ENCODE data around the gene WIPF2.

Gene WIPF2

DNA sequence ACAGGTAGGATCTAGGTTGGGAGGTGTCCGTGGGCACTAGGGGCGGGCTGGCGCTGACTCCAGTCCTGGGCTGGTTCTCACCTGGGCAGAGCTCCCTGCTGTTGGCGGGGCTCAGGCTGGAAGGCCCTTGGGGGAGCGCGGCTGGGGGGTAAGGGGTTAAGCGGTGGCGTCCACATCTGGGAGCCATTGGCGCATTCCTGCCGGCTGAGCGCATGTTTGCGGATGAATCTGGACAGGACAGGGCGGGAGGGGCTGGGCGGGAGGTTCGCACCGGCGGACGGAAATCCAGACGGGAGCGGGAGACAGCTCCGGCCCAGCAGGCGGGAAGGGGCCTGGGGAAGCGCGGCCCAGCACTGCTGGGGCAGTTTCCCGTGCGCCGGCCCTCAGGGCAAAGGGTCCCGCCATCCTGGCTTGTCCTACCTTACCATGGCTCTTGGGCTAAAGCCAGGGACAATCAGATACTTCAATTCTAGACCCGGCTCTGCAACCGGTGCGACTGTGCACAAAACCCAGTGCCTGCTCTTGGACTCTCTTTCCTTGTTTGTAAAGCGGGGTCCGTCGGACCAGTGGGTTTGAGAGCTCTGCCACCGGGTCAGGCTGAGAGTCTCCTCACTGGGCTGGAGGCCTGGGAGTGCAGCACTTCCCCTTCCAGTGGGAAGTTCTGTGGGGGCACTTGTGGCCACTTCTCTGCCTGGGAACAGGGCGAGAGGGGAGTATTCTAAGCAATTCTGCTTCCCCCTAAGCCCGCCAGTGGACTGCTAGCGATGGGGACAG is 97.7 kb downstream of the WIPF2 start:
- DNase-seq: peak; percentile 45

DNA sequence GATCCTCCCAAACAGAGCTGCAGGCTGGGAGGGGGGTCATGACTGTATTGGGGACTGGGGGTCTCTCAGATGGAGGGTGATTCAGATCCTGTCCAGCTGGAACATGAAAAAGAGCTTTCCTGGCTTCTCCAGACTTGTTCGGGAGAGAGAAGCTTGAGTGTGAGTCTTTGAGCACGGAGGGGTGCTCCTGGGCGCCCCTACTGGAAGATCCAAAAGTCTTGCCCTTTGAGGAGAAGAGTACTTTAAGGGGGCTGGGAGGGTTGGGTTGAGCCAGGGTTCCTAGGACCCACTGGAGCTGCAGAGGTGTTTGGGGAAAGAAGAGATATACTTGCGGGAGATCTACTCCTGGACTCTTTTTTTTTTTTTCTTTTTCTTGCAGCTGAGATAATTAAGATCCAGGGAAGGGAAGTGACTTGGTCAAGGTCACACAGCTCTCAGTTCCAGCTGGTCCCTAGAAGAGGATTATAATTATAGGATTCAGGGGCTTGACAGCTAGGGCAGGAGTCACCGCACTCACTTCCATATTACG is 98.3 kb downstream of the WIPF2 start:
- DNase-seq: peak; percentile 34

DNA sequence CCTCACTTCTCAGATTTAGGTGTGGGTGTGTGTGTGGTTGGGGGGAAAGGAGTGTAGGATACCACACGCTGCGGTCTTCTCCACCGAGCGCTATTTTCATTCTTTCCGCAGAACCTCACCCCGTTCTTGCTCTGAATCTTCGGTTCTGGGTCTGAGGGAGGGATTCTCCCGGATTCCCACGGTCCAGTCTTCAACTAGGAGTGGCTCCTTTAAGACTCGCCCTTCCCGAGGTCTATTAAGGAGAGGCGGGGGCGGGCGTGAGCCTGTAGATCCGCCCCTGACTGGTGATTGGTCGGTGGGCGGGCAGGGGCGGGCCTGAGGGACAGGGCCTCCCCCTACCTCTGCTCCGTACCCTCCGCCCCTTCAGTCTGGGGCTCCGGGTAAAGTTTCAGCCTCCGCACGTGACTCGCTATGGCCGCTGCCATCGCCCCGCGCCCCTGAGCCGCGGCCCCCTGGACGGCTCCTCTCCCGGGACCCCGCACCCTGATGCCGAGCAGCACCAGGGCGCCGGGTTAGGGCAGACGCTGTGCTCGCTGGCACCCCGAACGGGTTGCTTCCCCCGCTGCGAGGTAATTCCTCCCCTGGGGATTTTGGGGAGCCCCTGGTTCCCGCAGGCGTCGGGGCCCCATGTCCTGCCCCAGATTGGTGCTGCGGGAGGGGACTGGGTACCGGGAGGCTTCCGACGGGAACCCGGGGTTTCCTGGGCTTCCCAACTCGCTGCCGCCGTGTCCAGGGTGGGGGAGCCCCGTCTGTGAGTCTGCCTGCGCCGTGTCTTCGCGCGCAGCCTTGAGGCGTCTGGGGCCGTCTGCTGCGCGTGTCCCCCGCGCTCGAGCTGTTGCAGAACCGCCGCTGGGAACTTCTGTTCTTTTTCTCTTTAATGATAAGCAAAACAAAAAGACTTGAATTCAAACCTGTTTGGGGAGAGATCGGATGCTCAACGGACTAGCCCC is 99.1 kb downstream of the WIPF2 start:
- DNase-seq: peak; percentile 89

DNA sequence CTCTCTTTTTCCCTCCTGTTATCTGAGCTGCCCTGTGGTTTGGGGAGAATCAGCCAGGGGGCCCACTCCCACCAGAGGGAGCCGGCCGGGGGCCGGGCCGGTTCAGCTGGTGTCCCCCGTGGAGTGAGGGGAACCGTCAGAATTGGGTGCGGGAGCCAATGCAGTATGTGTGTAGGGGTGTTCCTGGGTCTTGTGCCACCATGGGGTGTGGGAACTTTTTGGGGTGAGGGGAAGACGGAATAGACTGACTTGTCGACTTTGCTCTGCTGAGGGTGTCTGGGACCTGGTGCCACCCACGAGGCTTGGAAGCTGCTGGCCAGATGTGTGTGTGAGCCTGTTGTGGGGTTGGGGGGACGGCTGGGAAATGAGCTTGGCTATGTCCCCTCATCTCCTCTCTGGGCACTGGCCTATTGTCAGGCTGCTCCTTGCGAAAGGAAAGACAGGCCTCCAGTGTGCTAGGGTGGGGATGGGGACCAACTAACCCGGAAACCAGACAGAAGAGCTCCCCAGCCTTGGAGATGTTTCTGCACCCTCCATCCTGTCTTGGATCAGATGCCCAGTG is 99.8 kb downstream of the WIPF2 start:
- no peak for DNase-seq

DNA sequence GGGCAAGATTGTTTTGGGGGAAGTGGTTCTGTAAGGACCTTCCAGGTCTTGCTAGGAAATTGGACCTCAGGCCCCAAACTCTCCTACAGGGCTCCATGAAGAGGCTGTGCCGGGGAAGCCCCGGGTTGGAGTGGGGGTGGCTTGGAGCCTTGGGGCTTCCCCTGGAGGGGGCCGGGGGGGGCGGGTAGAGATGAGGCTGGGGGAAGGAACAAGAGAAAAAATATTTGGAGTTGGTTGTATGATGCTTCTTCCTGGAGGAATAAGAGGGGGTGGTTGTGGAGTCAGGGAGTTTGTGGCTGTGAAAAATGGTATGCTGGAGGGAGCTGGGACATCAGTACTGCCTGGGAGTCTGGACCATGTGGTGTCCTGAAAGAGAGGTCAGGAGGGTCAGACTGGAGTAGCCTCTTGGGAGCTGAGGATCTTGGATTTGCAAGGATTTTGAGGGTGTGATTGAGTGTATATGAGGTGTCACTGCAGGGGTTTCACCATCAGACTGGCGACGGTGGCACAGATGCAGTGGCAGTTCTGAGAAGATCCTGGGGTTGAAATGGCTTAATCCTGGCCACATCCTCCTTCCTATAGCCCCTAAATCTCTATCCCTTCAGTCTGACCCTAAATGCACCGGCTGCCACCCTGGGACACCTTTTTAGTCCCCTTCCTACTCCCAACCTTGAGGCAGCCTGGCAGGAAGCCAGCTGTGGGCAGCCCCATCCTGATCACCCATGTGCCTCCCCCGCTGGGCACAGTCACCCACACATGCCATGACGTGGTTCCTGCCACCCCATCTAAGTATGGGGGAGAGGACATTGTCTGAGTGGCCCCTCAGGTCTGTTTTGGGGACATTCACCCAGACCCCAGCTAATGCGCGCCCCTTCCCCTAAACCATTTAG is 100.8 kb downstream of the WIPF2 start:
- no peak for DNase-seq

DNA sequence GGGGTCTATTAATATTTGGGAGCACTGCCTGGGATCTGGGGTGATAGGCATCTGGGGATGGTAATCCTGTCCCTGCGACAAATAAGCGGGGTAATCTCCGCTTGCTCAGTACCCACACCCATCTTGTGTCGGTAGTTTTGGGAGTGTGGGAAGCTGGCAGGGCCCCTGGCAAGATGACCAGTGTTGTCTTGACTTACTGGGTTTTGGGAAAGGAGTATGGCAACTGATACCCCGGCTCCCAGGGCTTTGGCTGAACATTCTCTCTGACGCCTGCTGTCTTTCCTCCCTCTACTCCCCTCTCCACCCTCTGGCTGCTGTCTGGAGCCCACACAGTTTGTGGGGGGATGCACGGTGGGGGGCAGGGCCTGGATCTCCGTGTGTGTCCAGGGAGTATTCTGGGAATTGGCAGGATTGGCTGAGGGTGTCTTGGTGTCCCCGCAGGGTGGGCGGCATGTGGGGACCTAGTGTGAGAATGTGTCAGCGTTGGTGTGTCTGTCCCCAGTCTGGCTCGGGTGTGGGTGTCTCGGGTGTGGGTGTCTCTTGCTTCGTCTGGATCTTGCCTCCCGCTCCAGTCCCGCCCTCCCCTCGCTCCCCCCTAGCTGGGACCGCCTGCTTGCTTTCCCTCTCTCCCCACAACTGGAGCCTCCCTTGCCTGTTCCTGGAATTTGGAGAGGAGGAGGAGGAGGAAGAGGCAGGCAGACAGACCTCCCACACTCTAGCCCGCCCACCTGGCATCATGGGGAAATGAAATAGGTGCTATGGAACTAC is 101.8 kb downstream of the WIPF2 start:
- DNase-seq: no peak

DNA sequence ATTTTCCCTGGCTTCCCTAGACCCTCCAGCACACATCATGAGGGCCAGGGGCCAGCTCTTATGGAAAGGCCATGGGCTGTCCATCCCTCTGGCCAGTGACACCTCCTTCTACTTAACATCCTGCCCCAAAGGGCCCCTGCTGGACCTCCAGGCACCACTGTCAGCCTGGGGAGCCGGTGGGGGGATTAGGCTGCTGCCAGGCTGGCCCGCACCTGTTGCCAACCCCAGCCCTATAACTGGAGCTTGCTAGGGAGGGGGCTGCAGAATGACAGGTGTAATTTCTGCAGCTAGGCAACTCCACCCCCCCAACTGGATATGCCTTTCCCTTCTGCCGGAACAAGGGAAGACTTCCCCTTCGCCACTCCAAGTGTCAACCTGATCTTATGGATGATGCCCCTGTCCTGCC is 102.4 kb downstream of the WIPF2 start:
- no peak for DNase-seq

DNA sequence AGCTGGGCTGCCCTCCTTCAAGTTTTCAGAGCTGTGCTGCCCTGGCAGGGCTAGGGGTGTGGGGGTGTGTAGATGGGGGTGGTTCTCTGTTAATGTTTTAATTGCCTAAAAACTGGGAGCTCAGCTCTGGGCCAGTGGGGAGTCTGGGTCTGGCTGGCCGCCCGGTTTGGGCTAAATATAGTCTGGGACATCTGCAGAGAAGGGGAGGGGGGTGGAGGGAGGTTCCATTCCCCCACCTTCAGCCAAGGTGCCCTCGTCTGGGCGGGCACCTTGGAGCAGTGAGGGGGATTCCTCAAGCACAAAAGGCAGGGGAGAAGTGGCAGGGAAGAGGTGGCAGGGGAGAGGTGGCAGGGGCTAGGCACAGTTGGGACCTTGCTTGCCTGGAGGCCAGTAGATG is 102.9 kb downstream of the WIPF2 start:
- DNase-seq: no peak

DNA sequence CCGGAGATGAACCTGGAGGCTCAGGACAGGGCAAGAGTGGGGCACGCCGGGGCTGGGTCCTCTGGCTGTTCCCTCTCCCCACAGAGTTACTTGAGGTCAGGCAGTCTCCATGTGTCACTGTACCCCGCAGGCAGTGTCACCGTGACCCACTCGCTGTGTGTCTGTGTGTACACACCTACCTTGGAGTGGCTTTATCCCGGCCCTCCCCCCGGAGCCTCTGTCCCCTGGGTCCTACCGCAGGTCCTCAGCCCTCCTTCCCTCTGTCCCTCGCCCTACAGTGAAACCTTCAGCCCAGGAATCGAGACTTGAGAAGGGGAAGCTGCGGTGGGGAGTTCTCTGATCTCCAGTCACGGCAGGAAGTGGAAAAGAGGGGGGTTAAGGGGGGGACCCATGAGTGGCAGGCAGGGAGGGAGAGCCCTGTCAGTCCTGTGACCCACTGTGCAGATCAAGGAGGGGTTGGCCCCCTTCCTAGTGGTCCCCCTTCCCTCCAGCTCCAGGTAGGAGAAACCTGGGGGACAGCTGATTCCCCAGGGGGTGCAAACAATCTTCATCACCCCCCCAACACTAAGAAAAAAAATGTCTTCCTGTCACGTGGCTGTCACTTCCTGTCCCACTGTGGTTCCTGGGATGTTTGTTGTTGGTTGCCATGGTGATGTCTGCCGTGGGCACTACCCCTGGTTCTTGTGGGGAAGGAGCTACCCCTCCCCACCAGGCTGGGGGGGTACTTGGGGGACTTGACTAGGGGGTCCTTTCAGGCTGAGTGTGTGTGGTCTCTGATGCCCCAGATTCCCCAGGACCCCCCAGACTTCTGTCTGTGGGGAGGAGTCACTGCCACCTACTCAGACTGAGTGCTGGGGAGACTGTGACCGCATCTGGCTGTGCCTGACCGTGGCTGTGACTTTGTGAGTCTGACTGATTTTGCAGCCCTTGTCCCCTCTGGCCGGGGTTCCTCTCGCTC is 103.5 kb downstream of the WIPF2 start:
- DNase-seq: peak; percentile 78

DNA sequence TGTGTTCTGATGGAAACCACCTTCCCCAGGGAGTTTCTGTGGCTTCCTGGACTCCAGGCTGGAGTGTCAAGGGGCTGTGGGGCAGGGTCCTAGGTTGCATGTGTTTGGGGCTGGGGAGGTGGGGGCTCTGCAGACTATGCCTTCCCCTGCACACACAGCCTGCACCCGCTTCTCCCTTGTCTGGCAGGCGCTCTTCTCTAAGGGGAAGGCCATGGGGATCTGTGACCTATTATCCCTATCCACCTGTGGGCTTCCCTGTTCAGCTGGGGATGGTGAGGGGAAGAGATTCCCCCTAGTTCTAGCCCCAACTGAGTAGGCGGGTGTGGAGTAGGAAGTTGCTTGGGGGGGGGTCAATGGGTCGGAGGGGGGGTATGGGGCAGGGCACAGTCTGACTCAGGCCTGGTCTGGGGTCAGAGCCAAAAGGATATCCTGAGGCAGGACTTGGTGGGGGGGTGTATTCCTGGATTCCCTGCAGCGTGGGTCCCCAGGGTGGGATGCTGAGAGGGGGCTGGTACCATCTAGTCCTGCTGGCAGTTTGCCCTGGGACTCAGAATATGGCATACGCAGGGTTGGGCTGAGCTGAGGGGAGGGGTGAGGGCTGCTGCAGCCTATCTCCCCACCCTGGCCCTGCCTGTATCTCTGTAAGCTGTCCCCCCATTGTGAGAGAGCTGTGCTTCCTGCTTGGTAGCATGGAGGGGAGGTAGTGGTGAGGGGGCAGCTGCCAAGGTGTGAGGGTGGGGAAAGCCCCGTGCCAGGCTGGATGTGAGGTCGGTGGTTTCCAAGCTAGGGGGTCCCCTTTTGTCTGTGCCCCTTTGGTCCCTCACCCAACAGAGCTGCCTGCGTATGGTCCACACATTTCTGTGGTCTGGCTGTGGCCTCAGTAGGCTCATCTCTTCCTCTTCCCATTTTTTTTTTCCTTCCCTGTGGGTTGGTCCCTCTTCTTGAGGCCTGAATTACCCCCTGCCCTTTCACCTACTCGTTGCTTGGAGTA is 104.6 kb downstream of the WIPF2 start:
- no peak for DNase-seq

DNA sequence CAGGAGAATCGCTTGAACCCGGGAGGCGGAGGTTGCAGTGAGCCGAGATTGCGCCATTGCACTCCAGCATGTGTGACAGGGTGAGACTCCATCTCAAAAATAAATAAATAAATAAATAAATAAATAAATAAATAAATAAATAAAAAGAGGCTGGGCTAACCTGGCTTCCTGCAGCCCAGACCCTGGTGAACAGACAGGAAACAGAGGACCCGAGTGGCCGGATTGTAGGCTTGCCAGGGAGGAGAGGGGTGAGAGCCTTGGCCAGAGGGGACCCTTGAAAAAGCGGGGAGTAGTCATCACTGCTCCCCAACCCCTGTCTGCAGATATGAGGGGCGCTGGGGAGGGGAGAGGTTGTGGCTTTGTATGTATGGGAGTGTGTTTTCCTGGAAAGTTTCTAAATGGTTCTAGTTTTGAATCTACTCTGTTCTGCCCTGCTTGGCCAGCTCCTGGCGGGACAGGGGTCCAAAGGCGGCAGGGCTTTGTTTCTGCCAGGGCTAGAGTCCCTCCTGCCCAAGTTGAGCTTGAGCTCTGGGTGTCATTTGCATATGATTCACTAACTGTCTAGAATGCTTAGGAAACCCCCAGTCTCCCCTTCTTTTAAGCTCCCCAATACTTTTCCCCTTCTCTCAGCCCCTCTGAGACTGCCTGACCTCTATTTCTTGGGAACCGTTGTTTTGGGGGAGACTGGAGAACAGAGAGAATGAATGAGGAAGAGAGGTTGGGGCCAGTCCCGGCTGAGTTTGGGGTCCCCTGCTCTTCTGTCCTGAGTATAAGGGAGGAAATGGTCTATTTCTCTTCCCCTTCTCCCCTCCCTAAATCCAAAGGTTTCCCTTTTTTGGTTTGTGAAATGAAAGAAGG is 106.3 kb downstream of the WIPF2 start:
- no peak for DNase-seq

DNA sequence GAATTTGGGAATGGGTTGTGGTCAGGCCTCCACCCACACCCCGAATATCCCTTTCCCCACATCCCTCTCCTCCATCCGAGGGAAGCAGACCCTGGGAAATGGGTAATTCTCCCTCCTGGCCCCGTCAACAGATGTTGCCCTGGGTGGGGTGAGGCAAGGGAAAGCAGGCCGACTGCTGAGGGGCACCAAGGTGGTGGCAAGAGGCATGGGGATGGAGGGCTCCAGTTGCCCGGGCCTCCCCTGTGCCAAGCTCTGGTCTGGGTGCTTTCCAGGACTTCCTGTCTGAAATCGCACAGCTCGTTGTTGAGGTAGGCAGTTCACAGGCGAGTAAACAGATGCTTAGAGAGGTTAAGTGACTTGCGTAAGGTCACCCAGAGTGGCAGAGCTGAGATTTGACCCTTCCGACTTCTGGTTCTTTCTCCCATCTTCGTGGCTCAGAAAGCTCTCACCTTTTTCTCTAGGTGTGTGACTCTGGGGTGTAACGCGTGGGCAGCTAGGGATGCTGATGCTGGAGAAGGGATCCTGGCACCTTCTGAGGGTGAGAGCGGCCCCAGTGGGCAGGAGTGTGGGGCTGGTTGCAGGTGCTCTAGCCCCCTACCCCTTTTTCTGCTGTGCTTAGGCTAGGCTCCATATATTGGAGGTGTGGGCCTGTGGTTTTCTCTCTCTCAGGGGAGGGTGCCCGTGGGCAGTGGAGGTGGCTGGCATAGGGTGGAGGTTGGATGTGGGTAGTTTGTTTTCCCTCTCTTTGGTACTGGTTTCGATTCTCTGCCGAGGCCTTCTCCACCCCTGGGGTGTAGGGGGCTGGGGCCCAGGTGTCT is 107.1 kb downstream of the WIPF2 start:
- no peak for DNase-seq

DNA sequence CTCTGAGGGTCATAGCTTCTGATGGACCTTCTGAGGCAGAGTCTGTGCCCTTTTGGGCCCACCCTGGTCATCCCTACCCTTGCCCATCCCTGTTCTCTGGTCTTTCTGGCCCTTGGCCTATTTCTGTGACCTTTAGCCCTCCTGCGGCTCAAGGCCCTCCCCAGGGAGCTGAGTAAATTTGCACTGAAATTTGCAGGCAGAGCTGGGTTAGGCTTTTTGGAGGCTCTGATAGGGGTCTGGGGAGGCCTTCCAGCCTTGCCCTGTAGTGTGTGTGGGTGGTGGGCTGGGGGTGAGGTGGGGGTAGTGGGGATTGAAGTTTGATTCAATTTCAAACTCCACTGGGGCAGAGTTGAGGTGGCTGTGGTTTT is 107.7 kb downstream of the WIPF2 start:
- DNase-seq: no peak

DNA sequence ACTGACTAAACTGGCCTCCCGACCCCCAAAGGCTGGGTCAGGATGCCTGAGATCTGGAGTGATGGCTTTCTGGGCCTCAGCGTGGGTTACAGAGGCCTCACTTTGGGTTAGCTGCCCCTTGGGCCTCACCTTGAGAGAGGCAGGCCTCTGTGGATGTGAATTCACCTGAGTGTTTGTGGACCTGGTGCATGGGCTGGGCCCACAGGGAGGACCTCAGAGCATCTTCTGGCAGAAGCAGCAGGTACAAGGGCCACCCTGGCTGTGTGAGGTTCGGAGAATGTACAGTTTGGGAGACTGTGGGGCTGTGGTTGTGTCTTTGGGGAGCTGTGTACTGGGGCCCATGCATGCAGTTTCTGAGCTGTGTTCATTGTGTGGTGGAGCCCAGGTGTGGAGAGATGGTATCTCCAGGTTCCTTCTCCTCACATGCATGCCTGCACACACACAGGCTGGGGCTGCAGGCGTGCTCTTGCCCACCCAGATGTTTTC is 108.2 kb downstream of the WIPF2 start:
- DNase-seq: no peak

DNA sequence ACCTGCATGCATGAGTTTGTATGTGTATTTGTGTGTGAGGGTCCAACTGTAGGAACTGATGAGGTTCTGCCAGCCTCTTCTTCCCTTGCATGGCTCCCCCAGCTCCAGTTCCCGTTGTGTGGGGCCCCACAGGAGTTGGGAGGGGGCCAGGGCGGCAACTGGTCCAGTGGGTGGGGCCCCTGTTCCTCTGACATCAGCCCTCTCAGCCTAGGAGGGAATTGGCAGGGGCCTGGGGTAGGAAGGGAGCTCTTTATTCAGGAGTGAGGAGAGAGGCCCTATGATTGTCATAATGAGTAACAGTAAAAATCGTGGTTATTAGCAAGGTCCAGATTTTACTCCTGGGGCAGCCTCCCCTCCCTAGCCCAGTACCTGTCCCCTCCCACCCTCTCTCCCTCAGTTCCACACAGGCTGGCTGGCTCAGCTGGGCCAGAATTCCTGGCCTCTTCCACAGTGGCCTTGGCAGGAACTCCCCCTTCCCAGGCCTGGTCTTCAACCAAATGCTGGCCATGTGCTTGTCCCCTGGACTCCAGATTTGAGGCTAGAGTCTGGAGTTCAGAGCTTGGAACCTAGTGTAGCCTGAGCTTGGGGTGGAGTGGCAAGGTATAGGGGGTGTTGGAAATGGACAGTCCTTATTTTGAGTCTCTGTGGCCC is 108.8 kb downstream of the WIPF2 start:
- no peak for DNase-seq

DNA sequence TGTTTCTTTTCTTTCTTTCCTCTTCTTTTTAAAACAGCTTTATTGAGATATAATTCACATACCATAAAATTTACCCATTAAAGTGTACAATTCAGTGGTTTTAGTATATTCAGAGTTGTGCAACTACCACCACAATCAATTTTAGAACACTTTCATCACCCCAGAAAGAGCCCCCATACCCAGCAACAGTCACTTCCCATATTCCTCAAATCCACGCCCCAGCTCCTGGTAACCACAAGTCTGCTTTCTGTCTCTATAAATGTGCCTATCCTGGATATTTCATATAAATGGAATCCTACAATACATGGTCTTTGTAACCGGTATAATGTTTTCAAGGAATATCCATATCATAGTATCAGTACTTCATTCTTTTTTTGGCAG is 109.3 kb downstream of the WIPF2 start:
- no peak for DNase-seq
